ENCODE results near the gene LHPP.

Gene LHPP

DNA sequence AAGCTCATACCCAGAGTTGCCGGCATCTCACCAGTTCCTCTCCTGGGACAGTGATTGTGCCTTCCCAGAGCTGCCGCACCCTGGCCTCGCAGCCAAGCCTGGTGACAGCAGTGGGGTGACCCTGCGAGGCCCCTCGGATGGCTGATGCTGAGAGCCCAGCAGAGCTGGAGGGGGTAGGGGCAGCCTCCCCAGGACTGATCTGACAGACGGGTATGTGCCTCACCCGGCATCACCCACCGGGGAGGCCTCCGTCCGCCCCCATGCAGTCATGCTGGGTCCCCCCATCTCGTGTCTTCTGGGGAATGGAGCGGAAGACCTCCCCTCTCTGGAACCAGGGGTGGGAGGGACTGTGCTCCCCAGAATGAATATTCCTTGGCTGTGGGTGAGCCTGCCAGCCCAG is 82.3 kb downstream of the LHPP start:
- Histone ChIP-seq H3K79me1 (ENCODE audit: low read length) (no peaks in the 10 kb centered on the region), H3K56ac (ENCODE audit: low read length) (no peak overlapping the region), H3K27ac (ENCODE audit: low read depth, low read length) (no peak overlapping the region), H3K4ac (ENCODE audit: low read depth, low read length) (no peak overlapping the region), H3K18ac (ENCODE audit: low read length) (no peak overlapping the region), H3K36me3 (ENCODE audit: control insufficient read depth, insufficient read depth, low read length) (no peaks in the 10 kb centered on the region), H2BK5ac (ENCODE audit: low read length) (no peak overlapping the region), H4K5ac (ENCODE audit: low read length) (no peak overlapping the region), H2BK120ac (ENCODE audit: low read depth, low read length) (no peak overlapping the region), H2AK5ac (ENCODE audit: low read length) (no peak overlapping the region), H3K4me2 (ENCODE audit: low read length) (no peak overlapping the region), H3K23ac (ENCODE audit: low read length) (no peak overlapping the region), H3K79me2 (ENCODE audit: control insufficient read depth, insufficient read depth, low read length) (no peaks in the 10 kb centered on the region), H3K4me3 (ENCODE audit: low read length) (no peak overlapping the region), H2BK15ac (replicated peaks; ENCODE audit: low read depth) (no peak overlapping the region), H3K27me3 (ENCODE audit: insufficient read depth, low read length, poor library complexity) (no peaks in the 10 kb centered on the region), H3K9ac (ENCODE audit: low read length) (no peak overlapping the region), H4K8ac (ENCODE audit: low read depth, low read length) (no peak overlapping the region), H3K4me1 (ENCODE audit: control insufficient read depth, low read depth, low read length) (no peaks in the 10 kb centered on the region)
- WGBS (ENCODE audit: extremely low coverage, insufficient coverage, low lambda C conversion rate), result no CpG with 5 or more reads among the region's 12 CpGs
- DNase-seq, result no peak

DNA sequence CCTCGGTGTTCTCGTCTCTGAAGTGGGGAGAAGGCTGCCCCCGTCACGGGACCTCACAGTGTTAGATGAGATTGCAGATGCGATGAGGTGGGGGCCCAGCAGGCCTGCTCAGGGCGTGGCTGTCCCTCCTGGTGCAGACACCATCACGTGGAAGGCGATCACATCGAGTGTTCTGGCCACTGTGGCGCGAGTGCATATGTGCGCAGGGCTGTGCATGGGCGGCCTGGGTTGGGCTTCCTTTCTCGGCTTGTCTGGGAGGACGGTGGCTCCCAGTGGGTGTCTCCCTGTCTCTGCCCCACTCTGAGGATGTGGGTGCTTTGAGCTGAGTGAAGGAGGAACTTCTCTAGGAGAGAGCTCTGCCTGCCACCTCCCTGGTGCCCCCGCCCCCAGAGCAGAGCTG is 83.1 kb downstream of the LHPP start:
- Histone ChIP-seq H3K4ac (ENCODE audit: low read depth, low read length) (no peak overlapping the region), H3K36me3 (ENCODE audit: control insufficient read depth, insufficient read depth, low read length) (no peaks in the 10 kb centered on the region), H2BK15ac (replicated peaks; ENCODE audit: low read depth) (no peak overlapping the region), H3K4me1 (ENCODE audit: control insufficient read depth, low read depth, low read length) (no peaks in the 10 kb centered on the region), H3K79me2 (ENCODE audit: control insufficient read depth, insufficient read depth, low read length) (no peaks in the 10 kb centered on the region), H2AK5ac (ENCODE audit: low read length) (no peak overlapping the region), H3K4me3 (ENCODE audit: low read length) (no peak overlapping the region), H3K79me1 (ENCODE audit: low read length) (no peaks in the 10 kb centered on the region), H3K56ac (ENCODE audit: low read length) (no peak overlapping the region), H3K9ac (ENCODE audit: low read length) (no peak overlapping the region), H4K8ac (ENCODE audit: low read depth, low read length) (no peak overlapping the region), H3K18ac (ENCODE audit: low read length) (no peak overlapping the region), H4K5ac (ENCODE audit: low read length) (no peak overlapping the region), H3K4me2 (ENCODE audit: low read length) (no peak overlapping the region), H2BK120ac (ENCODE audit: low read depth, low read length) (no peak overlapping the region), H3K27me3 (ENCODE audit: insufficient read depth, low read length, poor library complexity) (no peaks in the 10 kb centered on the region), H2BK5ac (ENCODE audit: low read length) (no peak overlapping the region), H3K27ac (ENCODE audit: low read depth, low read length) (no peak overlapping the region), H3K23ac (ENCODE audit: low read length) (no peak overlapping the region)
- no peak for DNase-seq
- no CpG with 5 or more reads among the region's 16 CpGs for WGBS (ENCODE audit: extremely low coverage, insufficient coverage, low lambda C conversion rate)

DNA sequence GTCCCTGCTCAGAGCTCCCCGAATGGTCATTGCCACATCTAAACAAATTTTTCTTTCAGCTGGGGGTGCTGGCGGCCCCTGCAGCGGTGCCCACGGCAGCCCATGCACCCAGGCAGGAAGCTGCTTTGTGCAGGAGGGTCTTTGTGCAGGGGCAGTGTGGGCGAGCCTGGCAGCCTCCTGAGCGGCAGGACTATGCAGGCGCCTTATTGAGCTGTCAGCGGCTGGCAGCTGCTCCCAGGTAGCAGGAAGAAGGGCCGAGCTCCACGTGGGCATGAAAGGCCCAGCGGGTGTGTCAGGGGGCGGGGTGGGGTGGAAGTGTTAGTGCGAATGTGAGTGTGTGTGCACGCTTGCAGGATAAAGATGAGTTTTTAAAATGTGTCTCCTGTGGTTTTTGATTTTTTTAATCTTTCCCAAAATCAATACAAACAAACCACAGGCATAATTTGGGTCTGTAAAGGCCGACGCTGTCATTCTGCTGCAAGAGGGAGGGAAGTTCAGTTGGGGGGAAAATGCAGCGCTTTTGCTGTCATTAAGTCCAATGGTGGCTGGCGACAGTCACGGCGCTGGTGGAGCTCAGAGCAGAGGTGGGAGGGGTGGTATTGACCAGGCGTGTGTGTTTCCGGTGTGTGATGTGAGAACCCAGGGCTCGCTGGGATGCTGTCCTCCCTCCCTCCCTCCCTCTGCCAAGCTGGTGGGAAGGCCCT is 83.9 kb downstream of the LHPP start:
- Histone ChIP-seq H4K5ac (ENCODE audit: low read length) (no peak overlapping the region), H3K4me1 (ENCODE audit: control insufficient read depth, low read depth, low read length) (no peaks in the 10 kb centered on the region), H3K36me3 (ENCODE audit: control insufficient read depth, insufficient read depth, low read length) (no peaks in the 10 kb centered on the region), H2BK120ac (ENCODE audit: low read depth, low read length) (no peak overlapping the region), H2BK5ac (ENCODE audit: low read length) (no peak overlapping the region), H2AK5ac (ENCODE audit: low read length) (no peak overlapping the region), H3K79me2 (ENCODE audit: control insufficient read depth, insufficient read depth, low read length) (no peaks in the 10 kb centered on the region), H2BK15ac (replicated peaks; ENCODE audit: low read depth) (no peak overlapping the region), H3K56ac (ENCODE audit: low read length) (no peak overlapping the region), H3K27me3 (ENCODE audit: insufficient read depth, low read length, poor library complexity) (no peaks in the 10 kb centered on the region), H3K18ac (ENCODE audit: low read length) (no peak overlapping the region), H3K4ac (ENCODE audit: low read depth, low read length) (no peak overlapping the region), H3K4me3 (ENCODE audit: low read length) (no peak overlapping the region), H3K79me1 (ENCODE audit: low read length) (no peaks in the 10 kb centered on the region), H3K23ac (ENCODE audit: low read length) (no peak overlapping the region), H3K27ac (ENCODE audit: low read depth, low read length) (no peak overlapping the region), H3K4me2 (ENCODE audit: low read length) (no peak overlapping the region), H3K9ac (ENCODE audit: low read length) (no peak overlapping the region), H4K8ac (ENCODE audit: low read depth, low read length) (no peak overlapping the region)
- no CpG with 5 or more reads among the region's 23 CpGs for WGBS (ENCODE audit: extremely low coverage, insufficient coverage, low lambda C conversion rate)
- no peak for DNase-seq

DNA sequence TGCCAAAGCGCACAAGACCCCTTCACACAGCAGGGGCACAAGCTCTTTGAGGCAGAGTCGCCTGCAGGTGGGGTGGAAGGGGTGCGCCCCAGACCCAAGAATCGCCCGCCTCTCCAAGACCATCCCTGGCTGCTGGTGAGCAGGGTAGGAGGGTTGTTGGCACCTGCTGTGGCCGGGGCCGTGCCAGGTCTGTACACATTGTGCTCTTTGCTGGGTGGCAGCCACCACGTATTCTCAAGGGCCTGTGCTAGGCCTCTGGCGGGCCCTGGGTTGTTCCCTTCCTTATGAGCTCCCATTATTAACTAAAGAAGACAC is 84.4 kb downstream of the LHPP start:
- no peak overlapping the region for H2AK5ac ChIP-seq (ENCODE audit: low read length)
- H3K79me2 ChIP-seq (ENCODE audit: control insufficient read depth, insufficient read depth, low read length), result no peaks in the 10 kb centered on the region
- H3K23ac ChIP-seq (ENCODE audit: low read length), result no peak overlapping the region
- H3K27ac ChIP-seq (ENCODE audit: low read depth, low read length), result no peak overlapping the region
- H3K4ac ChIP-seq (ENCODE audit: low read depth, low read length), result no peak overlapping the region
- no peaks in the 10 kb centered on the region for H3K27me3 ChIP-seq (ENCODE audit: insufficient read depth, low read length, poor library complexity)
- no peak overlapping the region for H3K56ac ChIP-seq (ENCODE audit: low read length)
- H3K4me2 ChIP-seq (ENCODE audit: low read length), result no peak overlapping the region
- no CpG with 5 or more reads among the region's 9 CpGs for WGBS (ENCODE audit: extremely low coverage, insufficient coverage, low lambda C conversion rate)
- no peaks in the 10 kb centered on the region for H3K79me1 ChIP-seq (ENCODE audit: low read length)
- no peaks in the 10 kb centered on the region for H3K36me3 ChIP-seq (ENCODE audit: control insufficient read depth, insufficient read depth, low read length)
- H2BK5ac ChIP-seq (ENCODE audit: low read length), result no peak overlapping the region
- no peak overlapping the region for H3K9ac ChIP-seq (ENCODE audit: low read length)
- H2BK120ac ChIP-seq (ENCODE audit: low read depth, low read length), result no peak overlapping the region
- H3K18ac ChIP-seq (ENCODE audit: low read length), result no peak overlapping the region
- H3K4me1 ChIP-seq (ENCODE audit: control insufficient read depth, low read depth, low read length), result no peaks in the 10 kb centered on the region
- H4K5ac ChIP-seq (ENCODE audit: low read length), result no peak overlapping the region
- H4K8ac ChIP-seq (ENCODE audit: low read depth, low read length), result no peak overlapping the region
- DNase-seq, result no peak
- H2BK15ac ChIP-seq (replicated peaks; ENCODE audit: low read depth), result no peak overlapping the region
- H3K4me3 ChIP-seq (ENCODE audit: low read length), result no peak overlapping the region

DNA sequence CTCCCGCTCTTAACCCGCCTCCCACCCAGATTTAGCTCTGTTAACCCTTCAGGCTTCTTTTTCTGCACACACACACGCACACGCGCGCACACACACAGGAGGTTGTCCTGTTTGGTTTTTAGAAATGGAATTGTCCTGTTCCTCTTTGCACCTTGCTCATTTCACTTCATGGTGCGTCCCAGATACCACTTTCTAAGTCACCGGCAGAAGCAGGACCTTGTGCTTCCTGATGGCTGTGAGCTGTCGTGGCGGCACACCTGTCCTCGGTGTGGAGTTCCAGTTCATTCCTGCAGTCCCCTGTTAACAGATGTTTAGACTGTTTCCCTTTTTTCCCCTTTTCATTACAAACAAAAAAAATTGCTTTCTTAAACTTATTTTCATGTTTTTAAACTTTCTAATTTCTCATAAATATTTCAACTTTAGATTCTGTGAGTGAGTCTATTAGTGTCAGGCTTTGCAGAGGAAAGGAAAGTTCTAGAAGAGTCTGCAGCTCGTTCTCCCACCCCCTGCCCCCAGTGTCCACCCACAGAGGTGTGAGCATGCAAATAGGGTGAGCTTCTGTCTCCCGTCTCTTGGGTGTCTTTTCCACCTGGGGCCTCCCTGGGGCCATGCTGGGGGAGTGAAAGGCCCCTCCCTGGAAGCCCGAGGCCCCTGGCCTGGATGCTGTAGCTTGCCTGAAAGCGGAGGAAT is 85.5 kb downstream of the LHPP start:
- Histone ChIP-seq H3K4me3 (ENCODE audit: low read length) (no peak overlapping the region), H3K79me2 (ENCODE audit: control insufficient read depth, insufficient read depth, low read length) (no peaks in the 10 kb centered on the region), H3K27ac (ENCODE audit: low read depth, low read length) (no peak overlapping the region), H2BK15ac (replicated peaks; ENCODE audit: low read depth) (no peak overlapping the region), H2BK120ac (ENCODE audit: low read depth, low read length) (no peak overlapping the region), H3K4me1 (ENCODE audit: control insufficient read depth, low read depth, low read length) (no peaks in the 10 kb centered on the region), H3K27me3 (ENCODE audit: insufficient read depth, low read length, poor library complexity) (no peaks in the 10 kb centered on the region), H3K23ac (ENCODE audit: low read length) (no peak overlapping the region), H3K79me1 (ENCODE audit: low read length) (no peaks in the 10 kb centered on the region), H3K56ac (ENCODE audit: low read length) (no peak overlapping the region), H3K18ac (ENCODE audit: low read length) (no peak overlapping the region), H3K4me2 (ENCODE audit: low read length) (no peak overlapping the region), H3K4ac (ENCODE audit: low read depth, low read length) (no peak overlapping the region), H4K5ac (ENCODE audit: low read length) (no peak overlapping the region), H3K9ac (ENCODE audit: low read length) (no peak overlapping the region), H3K36me3 (ENCODE audit: control insufficient read depth, insufficient read depth, low read length) (no peaks in the 10 kb centered on the region), H4K8ac (ENCODE audit: low read depth, low read length) (no peak overlapping the region), H2AK5ac (ENCODE audit: low read length) (no peak overlapping the region), H2BK5ac (ENCODE audit: low read length) (no peak overlapping the region)
- WGBS (ENCODE audit: extremely low coverage, insufficient coverage, low lambda C conversion rate), result no CpG with 5 or more reads among the region's 15 CpGs
- DNase-seq, result no peak

All from mesendoderm (in vitro differentiated cells).